ENCODE data around the gene SPATA31C1.

GRCh38 chr9:87944682-87945081 lies 26.9 kb downstream of the SPATA31C1 start:
- TF ChIP-seq TAF1 (IDR thresholded peaks at IDR 0.05; ENCODE audit: borderline replicate concordance, low read depth, low read length) (no peak), POLR2A (IDR thresholded peaks at IDR 0.05; ENCODE audit: low read depth, low read length) (no peak), POLR2AphosphoS5 (IDR thresholded peaks at IDR 0.05; ENCODE audit: low read depth, low read length) (no peak)
